ENCODE data around the gene EXOC4. TPM values are rescaled to one million over a fixed set of nuclear protein-coding genes. Genes with fewer than 3 reads are reported as not detected.

The EXOC4 gene
- total RNA-seq, 1 donor from 2014 or later, result 41.3 TPM

DNA sequence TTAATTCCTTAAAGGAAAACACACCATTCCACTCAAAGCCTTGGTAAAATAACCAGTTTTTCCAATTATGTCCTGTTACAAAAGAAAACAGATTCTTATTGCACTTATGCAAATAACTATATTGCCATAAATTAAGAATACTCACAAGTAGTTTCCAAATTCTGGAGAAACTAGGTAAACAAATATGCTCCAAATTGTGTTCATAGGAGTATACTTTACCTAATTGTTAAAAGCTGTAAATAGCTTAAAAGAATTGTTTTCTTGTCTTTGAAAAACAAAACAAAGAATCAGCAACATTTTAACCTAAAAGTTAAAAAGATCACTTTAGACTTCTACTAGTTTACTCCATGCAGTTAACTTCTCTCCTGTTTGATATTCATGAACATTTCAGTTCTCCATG, 835.3 kb downstream of the EXOC4 start:
- no peak overlapping the region for H3K4me3 ChIP-seq (ENCODE audit: low read depth, low read length)
- TF ChIP-seq, protein P1, sequence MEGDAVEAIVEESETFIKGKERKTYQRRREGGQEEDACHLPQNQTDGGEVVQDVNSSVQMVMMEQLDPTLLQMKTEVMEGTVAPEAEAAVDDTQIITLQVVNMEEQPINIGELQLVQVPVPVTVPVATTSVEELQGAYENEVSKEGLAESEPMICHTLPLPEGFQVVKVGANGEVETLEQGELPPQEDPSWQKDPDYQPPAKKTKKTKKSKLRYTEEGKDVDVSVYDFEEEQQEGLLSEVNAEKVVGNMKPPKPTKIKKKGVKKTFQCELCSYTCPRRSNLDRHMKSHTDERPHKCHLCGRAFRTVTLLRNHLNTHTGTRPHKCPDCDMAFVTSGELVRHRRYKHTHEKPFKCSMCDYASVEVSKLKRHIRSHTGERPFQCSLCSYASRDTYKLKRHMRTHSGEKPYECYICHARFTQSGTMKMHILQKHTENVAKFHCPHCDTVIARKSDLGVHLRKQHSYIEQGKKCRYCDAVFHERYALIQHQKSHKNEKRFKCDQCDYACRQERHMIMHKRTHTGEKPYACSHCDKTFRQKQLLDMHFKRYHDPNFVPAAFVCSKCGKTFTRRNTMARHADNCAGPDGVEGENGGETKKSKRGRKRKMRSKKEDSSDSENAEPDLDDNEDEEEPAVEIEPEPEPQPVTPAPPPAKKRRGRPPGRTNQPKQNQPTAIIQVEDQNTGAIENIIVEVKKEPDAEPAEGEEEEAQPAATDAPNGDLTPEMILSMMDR (conservative IDR thresholded peaks at IDR 0.05; ENCODE audit: low read depth, low read length), result no peak
- no peak for DNase-seq (ENCODE audit: low read depth)

DNA sequence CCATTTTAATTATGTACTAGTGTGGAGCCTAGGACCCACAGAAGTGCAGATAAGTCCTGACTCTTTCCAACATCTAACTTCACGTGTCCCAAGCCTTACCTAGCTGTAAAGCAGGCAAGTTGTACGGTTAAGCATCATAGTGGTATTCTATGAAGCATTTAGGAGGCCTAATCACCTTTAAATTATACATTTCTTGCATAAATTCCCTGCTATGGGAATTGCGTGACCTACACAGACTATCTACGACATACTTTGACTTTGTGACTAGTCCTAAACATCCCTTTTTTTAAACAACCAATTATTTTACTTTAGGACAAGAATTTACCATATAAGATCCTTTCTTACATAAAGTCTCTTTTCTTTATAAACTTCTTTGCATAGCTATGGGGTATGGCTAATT, 836.6 kb downstream of the EXOC4 start:
- DNase-seq (ENCODE audit: low read depth), result no peak
- TF ChIP-seq, protein P1 (conservative IDR thresholded peaks at IDR 0.05; ENCODE audit: low read depth, low read length), result no peak

DNA sequence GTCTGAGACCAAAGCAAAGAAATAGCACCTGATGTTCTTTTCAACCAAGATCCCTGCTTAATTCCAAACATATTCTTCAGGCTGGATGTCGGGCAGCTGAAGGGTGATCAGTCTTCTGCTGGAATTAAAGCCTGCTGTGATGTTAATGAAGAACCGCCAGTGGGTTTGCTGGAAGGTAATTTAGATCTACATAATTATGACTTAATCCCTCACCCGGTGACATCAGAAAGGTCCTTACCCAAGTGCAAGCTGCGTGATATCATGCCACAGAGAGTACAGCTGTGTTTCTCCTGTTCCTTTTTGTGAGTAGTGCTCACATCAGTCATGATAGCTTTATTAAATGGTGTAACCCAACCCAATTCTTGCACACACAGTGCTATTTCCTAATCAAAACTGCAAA, 845.2 kb downstream of the EXOC4 start:
- H3K4me3 ChIP-seq (ENCODE audit: low read depth, low read length), result no peak overlapping the region
- TF ChIP-seq, protein P1 (conservative IDR thresholded peaks at IDR 0.05; ENCODE audit: low read depth, low read length), result no peak
- no peak for DNase-seq (ENCODE audit: low read depth)

More for the DNA sequence above, 836.6 kb downstream of the EXOC4 start:
- H3K4me3 ChIP-seq (ENCODE audit: low read depth, low read length), result no peak overlapping the region

DNA sequence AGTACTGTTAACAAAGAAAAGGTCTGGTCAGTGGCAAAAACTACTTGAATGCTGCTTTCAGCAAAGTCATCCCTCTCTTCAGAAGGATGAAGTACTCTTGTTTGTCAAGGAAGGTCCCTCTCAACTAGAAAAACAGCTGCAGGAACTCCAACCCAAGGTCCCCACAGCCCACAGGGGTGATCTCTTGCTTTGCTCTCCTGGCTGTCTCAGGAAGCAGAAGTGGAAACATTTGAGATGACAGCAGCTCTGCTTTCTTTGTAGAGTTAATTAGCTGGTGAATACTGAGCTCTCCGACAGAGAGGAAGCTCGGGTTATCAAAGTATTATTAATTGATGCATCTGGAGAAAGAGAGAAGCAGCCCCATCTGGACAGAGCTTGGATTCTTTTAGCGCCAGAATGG, 848.8 kb downstream of the EXOC4 start:
- H3K4me3 ChIP-seq (ENCODE audit: low read depth, low read length), result no peak overlapping the region
- TF ChIP-seq, protein P1 (conservative IDR thresholded peaks at IDR 0.05; ENCODE audit: low read depth, low read length), result no peak
- no peak for DNase-seq (ENCODE audit: low read depth)

DNA sequence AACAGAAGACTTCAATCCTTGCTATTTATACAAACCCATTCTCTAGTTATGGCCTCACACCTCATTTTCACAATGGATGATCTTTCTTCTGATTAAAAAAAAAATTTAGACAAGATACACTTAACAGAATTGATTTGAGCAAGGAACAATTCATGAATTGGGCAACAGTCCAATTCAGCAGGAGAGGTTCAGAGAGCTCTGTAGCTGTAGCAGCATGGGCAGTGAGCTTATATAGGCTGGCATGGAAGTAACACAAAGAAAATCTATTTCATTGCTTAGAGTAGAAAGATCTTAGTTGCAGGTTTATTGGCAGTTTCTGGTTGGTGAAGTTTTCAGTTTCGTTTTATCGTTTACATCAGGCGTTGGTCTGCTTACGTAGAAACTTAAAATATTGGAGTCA, 851.3 kb downstream of the EXOC4 start:
- TF ChIP-seq, protein P1 (conservative IDR thresholded peaks at IDR 0.05; ENCODE audit: low read depth, low read length), result no peak
- no peak for DNase-seq (ENCODE audit: low read depth)
- H3K4me3 ChIP-seq (ENCODE audit: low read depth, low read length), result no peak overlapping the region

DNA sequence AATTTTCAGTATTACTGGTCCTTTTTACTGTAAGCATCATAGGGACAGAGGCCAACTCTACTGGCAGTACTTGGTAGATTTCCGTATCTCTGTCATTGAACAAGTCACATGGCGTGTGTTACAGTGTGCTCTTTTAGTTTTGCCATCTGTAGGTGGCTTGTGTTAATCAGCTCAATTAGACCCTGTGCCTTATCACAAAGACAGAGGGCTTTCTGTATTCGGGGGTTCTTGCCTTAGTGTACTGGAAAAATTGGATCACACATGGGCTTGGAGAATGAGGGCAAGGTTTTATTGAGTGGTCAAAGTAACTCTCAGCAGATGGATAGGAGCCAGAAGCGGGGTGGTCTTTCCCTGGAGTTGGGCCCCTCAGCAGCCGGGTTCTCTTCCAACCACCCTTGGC, 853.0 kb downstream of the EXOC4 start:
- H3K4me3 ChIP-seq (ENCODE audit: low read depth, low read length), result no peak overlapping the region
- no peak for DNase-seq (ENCODE audit: low read depth)
- TF ChIP-seq, protein P1 (conservative IDR thresholded peaks at IDR 0.05; ENCODE audit: low read depth, low read length), result no peak

DNA sequence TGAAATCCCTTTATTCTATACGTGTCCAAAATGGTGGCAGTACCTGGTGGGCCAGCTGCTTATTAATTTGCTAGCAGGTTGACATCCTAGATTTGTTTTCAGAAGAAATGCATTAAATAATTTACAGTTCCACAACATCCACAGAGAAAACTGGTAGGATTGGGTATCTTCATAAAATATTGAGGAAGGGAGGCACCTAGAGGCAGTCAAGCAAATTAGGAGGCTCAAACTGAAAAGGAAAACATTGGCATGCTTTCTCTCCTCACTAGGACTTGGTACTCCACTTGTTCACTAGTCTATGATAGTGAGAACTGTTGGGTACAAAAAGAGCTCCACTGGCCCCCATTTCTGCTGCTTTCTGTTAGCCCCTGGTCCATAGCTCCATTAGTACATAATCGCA, 855.9 kb downstream of the EXOC4 start:
- TF ChIP-seq, protein P1 (conservative IDR thresholded peaks at IDR 0.05; ENCODE audit: low read depth, low read length), result no peak
- H3K4me3 ChIP-seq (ENCODE audit: low read depth, low read length), result no peak overlapping the region

More for the DNA sequence above, 855.9 kb downstream of the EXOC4 start:
- no peak for DNase-seq (ENCODE audit: low read depth)
